GM18861 (cell line): ENCODE data around the gene TBC1D4.
A peak's percentile ranks its signal among the peaks of the same experiment; 100 is the strongest.
"Not testable (repeated sequence)": the region's sequence is repeated elsewhere in the genome, so short reads cannot be mapped to it uniquely, and the experiment has no call there.

ENCODE experiments used
- ATAC-seq: cut with Tn5 transposase; IDR thresholded peaks from one replicate; pipeline ENCODE4 v1.9.1; 2021; ENCODE audit not compliant: unreplicated experiment

TBC1D4 gene

DNA sequence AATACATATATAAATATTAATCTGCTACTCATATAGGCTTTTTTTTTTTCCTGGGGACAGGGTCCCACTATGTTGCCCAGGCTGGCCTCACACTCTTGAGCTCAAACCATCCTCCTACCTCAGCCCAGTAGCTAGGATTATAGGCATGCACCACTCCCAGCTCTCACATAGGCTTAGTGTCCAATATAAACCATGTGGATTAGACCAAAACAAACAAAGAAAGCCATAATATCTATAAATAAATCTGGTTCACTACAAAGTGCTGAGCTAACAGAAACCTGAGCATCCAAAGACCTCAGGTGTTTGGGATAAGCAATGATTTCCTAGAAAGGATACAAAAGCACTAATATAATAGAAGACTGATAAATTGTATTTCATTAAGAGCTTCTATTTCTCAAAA, 26.0 kb downstream of the TBC1D4 start:
- no peak for ATAC-seq

DNA sequence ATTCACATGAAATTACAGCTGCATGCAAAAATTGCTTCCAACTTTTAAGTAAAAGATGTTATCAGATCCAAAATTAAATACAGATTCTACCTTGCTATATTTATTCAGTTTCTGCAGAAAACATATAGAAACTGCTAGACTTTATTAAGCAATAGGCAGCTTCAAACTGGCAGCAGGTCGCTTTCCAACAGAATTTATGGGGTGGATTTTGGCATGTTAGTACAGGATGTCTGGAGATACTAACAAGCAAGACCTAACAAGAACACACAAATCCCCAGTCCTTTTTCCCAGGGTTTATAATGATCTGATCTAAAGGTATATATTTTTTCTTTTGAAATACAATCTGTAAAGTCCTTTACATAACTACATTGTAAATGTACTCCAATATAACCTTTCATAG, 27.5 kb downstream of the TBC1D4 start:
- no peak for ATAC-seq

- ATAC-seq = no peak
Observed at GRCh38 chr13:75452564-75452963, 29.4 kb downstream of the TBC1D4 start.

DNA sequence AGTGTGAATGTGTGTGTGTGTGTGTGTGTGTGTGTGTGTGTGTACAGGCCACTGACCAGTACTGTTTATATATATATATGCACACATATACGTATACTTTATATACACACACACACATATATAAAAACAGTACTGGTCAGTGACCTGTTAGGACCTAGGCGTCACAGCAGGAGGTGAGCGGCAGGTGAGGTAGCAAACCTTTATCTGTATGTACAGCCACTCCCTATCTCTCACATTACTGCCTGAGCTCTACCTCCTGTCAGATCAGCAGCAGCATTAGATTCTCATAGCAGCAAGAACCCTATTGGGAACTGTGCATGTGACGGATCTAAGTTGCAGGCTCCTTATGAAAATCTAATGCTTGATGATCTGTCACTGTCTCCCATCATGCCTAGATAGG, 34.5 kb downstream of the TBC1D4 start:
- no peak for ATAC-seq

GRCh38 chr13:75446874-75447273, 35.1 kb downstream of the TBC1D4 start:
- no peak for ATAC-seq

DNA sequence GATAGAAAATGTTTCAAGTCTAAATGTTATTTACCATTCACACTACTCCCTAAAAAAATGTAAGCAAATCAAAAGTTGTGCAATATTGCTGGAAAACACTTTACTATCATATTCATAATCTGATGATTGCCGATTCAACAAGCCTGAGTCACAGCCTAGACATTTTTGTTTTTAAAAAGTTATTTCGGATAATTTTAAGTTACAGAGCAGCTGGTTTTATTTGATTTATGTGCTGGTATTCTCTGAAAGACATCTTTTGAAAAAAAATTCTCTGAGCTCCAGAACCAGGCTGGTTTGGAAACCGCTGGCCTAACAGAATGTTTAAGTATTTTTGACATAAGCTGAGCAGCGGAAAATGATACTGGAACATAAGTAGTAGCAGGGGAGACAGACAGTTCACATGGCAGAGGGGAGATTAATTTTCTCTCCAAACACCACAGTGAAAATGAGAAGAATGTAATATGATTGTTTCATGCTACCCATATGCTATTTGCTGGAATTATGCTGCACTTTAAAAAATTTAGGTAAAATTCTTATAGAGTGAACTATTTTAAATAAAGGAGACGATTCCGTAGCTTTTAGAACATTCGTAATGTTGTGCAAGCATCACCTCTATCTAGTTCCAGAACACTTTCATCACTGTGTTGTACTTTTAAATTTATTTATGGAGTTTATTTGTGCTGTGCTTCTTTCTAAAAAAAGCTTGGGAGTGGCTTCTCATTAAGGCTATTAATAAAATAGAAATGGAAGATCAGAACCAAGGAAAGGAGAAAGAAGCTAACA, 36.1 kb downstream of the TBC1D4 start:
- ATAC-seq = no peak

- ATAC-seq = no peak
Observed at GRCh38 chr13:75444016-75444415, 38.0 kb downstream of the TBC1D4 start.

- ATAC-seq = no peak
Observed at GRCh38 chr13:75443356-75443958, 38.5 kb downstream of the TBC1D4 start.

DNA sequence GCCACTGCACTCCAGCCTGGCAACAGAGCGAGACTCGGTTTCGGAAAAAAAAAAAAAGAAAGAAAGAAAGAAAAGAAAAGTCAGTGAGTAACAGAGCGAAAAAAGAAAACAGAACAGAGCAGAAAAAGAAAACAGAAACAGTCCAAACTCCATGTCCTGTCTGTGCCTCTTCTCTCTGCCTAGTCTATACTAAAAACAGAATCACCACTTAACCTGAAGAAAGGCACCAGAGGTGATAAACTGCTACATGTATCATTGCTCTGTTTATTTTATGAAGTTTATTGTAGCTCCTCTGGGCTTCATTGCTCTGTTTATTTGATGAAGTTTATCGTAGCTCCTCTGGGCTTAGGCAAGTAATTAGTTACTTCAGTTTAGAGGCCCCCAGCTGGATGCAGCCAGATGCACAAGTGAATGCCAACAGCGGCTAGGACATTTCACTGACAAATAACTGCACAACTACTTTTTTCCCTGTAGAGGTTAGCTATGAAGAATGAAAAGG, 39.2 kb downstream of the TBC1D4 start:
- ATAC-seq = no peak

DNA sequence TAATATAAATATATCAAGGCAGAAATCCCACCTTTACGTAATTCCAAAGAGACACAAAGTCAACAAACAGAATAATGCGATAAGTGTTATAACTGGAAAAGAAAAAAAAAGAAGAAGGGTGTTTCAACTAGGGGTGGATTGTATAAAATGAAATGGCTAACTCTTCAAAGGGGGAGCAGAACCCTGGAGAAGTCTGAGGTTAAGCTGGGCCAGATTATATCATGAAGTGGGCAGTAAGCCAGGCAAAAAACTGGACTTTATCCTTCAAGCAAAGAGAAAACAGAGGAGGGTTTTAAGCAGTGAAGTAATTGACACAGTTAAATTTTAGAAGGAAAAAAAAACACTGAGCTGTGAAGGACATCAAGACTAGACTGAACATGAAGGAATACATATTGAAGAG, 41.9 kb downstream of the TBC1D4 start:
- ATAC-seq = no peak

- ATAC-seq = no peak
Observed at GRCh38 chr13:75437582-75438318, 44.2 kb downstream of the TBC1D4 start.

- not testable (repeated sequence) for ATAC-seq
Observed at GRCh38 chr13:75434126-75434525, 47.8 kb downstream of the TBC1D4 start.

- no peak for ATAC-seq
Observed at GRCh38 chr13:75432811-75433244, 49.1 kb downstream of the TBC1D4 start.

DNA sequence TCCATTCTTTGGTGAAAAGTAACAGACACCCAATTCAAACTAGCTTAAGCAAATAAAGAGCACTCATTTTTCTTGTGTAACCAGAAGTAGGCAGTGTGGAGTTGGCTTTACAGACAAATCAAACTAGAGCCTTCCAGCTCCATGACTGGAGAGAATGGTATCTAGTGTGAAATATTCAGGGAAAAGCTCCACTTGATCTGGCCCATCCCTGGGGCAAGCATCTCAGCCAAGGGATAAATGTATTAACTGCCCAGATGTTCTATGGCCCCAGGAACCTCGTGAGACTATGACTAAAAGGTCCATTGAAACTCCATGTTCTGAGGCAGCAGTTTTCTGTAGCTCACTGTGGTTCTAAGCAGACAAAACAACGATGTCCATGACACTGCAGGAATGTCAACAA, 49.9 kb downstream of the TBC1D4 start:
- ATAC-seq = no peak

DNA sequence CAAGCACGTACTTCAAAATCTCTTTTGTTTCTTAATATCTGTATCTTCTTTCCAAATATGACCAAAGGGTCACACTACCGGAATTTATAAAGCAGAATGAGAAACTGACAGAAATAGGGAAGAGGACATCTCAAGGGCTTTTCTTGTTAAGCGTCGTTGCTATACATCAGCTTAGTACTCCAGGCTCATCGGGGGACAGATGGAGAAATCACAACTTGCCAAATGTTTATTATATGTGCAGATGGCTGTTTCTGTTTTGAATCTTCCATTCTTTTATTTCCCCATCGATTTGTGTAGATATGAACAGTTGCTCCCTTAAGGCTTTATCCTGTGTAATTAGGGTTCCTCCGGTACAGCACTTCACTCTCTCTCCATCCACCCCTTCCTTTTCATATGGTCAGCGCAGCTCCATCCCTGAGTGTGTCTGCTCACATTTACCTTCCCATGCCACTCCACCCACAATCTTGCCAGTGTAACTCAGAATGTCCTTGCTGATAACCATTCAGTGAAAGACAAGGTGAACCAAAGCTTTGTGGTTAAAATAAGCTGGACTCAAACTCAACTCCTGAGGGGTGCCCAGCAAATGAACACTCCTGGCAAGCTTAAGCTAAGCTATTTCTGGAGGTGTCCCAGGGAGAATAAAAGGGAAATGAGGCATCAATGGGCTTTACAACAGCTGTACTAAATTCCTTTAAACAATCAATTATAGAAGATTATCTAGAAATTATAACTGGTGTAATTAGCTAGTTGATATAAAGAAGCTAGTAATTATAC, 51.3 kb downstream of the TBC1D4 start:
- no peak for ATAC-seq

GRCh38 chr13:75426421-75426820, 55.5 kb downstream of the TBC1D4 start:
- ATAC-seq = no peak

GRCh38 chr13:75425216-75426009, 56.6 kb downstream of the TBC1D4 start:
- peak; percentile 82 for ATAC-seq

- no peak for ATAC-seq
Observed at GRCh38 chr13:75423946-75424345, 58.0 kb downstream of the TBC1D4 start.

DNA sequence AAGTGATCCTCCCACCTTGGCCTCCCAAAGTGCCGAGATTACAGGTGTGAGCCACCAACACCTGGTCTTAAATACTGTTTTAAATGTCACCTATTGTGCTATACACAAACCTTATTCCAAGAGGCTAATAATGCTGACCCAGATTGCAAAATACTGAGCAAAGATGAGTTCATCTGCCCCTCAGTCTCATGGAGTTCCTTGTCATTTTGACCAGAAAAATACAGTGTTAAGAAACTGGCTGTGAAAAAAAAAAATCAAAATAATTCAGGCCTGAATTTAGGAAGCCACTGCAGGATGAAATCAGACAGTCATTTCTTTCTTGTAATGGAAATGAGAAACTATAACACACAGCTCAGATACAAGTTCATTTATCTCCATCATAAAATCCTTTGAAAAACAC, 59.9 kb downstream of the TBC1D4 start:
- no peak for ATAC-seq

GRCh38 chr13:75421133-75421532, 60.8 kb downstream of the TBC1D4 start:
- ATAC-seq = no peak
